Brain microvascular endothelial cell (primary cell): ENCODE measurements around the gene PDZRN4.
"Not testable (repeated sequence)": the region's sequence is repeated elsewhere in the genome, so short reads cannot be mapped to it uniquely, and the experiment has no call there.

Experiments
- DNase-seq: peaks from one replicate; pipeline ENCODE4 v3.0.0-alpha.2; 2020
- H3K27ac ChIP-seq: fragments of 250-450 bp; sonication (Bioruptor Pico); 2 replicates; pipeline ENCODE4 v1.5.1; 2020; ENCODE audit warnings: mild to moderate bottlenecking, moderate library complexity
- H3K27me3 ChIP-seq: fragments of 250-450 bp; sonication (Bioruptor Pico); replicated peaks from 2 replicates; pipeline ENCODE4 v1.5.1; 2020; ENCODE audit warnings: mild to moderate bottlenecking
- H3K36me3 ChIP-seq: fragments of 250-450 bp; sonication (Bioruptor Pico); replicated peaks from 2 replicates; pipeline ENCODE4 v1.5.1; 2020; ENCODE audit warnings: mild to moderate bottlenecking
- H3K4me3 ChIP-seq: 2 replicates; pipeline ENCODE4 v1.5.1; 2011; ENCODE audit warnings: low read depth, mild to moderate bottlenecking, control low read depth, low read length, moderate library complexity
- CTCF ChIP-seq: IDR thresholded peaks from 2 replicates; pipeline ENCODE4 v1.5.1; 2011; ENCODE audit warnings: low read depth, mild to moderate bottlenecking, moderate library complexity, low read length, control low read depth, inconsistent platforms; ENCODE audit errors: missing control alignments
- in situ Hi-C: cut with HindIII; loops from 2 replicates; pipeline ENCODE4 v1.10.0; 2017; ENCODE audit warnings: low sequenced_read_pairs, low pct_ligation_motif_present

Gene PDZRN4

GRCh38 chr12:41304526-41304925, 116.4 kb downstream of the PDZRN4 start:
- no peak for DNase-seq
- no peak overlapping the region for H3K27ac ChIP-seq
- H3K27me3 ChIP-seq: no peaks in the 10 kb centered on the region
- no peak for TF ChIP-seq CTCF
- in situ Hi-C loops: no loop called here
- H3K36me3 ChIP-seq: no peaks in the 10 kb centered on the region
- no peak overlapping the region for H3K4me3 ChIP-seq

- DNase-seq: no peak
- in situ Hi-C loops: no loop called here
Measured at GRCh38 chr12:41310367-41310766, 122.2 kb downstream of the PDZRN4 start.

GRCh38 chr12:41311883-41312282, 123.8 kb downstream of the PDZRN4 start:
- no peak for TF ChIP-seq CTCF
- no peaks in the 10 kb centered on the region for H3K36me3 ChIP-seq
- H3K4me3 ChIP-seq: no peak overlapping the region
- no peaks in the 10 kb centered on the region for H3K27me3 ChIP-seq
- no peak overlapping the region for H3K27ac ChIP-seq
- in situ Hi-C loops: no loop called here
- no peak for DNase-seq

More at GRCh38 chr12:41310367-41310766, 122.2 kb downstream of the PDZRN4 start:
- H3K36me3 ChIP-seq: no peaks in the 10 kb centered on the region
- H3K4me3 ChIP-seq: no peak overlapping the region
- TF ChIP-seq CTCF: no peak
- no peaks in the 10 kb centered on the region for H3K27me3 ChIP-seq
- no peak overlapping the region for H3K27ac ChIP-seq

GRCh38 chr12:41312451-41312850, 124.3 kb downstream of the PDZRN4 start:
- DNase-seq, H3K36me3 ChIP-seq, H3K27me3 ChIP-seq, in situ Hi-C loops, H3K4me3 ChIP-seq, H3K27ac ChIP-seq: not testable (repeated sequence)

GRCh38 chr12:41325336-41325735, 137.2 kb downstream of the PDZRN4 start:
- DNase-seq: no peak
- Histone ChIP-seq H3K36me3 (no peaks in the 10 kb centered on the region), H3K4me3 (no peak overlapping the region), H3K27ac (no peak overlapping the region), H3K27me3 (no peaks in the 10 kb centered on the region)
- in situ Hi-C loops: no loop called here
- no peak for TF ChIP-seq CTCF

- in situ Hi-C loops: no loop called here
- no peak for DNase-seq
- no peak overlapping the region for H3K4me3 ChIP-seq
Measured at GRCh38 chr12:41327096-41327895, 139.2 kb downstream of the PDZRN4 start.

More at GRCh38 chr12:41327096-41327895, 139.2 kb downstream of the PDZRN4 start:
- Histone ChIP-seq H3K27me3 (no peaks in the 10 kb centered on the region), H3K36me3 (no peaks in the 10 kb centered on the region), H3K27ac (no peak overlapping the region)
- TF ChIP-seq CTCF: no peak
